KMS-11 (cell line): Measurements from ENCODE around the gene NGEF.
A peak's percentile ranks its signal among the peaks of the same experiment; 100 is the strongest.

Experiments used
- H2AFZ ChIP-seq: fragments of 200-600 bp; sonication (generic); 2 replicates; pipeline ENCODE4 v1.6.1; 2016; ENCODE audit warnings: antibody characterized with exemption, mixed run types, low read depth
- H3K27ac ChIP-seq: fragments of 200-600 bp; sonication (generic); 2 replicates; pipeline ENCODE4 v1.6.1; 2016; ENCODE audit warnings: mild to moderate bottlenecking, mixed run types
- H3K27me3 ChIP-seq: fragments of 200-600 bp; sonication (generic); 2 replicates; pipeline ENCODE4 v1.6.1; 2017; ENCODE audit warnings: mild to moderate bottlenecking, low read depth, mixed run types, moderate library complexity; ENCODE audit not compliant: insufficient read depth
- H3K36me3 ChIP-seq: fragments of 200-600 bp; sonication (generic); 2 replicates; pipeline ENCODE4 v1.6.1; 2017; ENCODE audit warnings: mild to moderate bottlenecking, mixed run types; ENCODE audit not compliant: insufficient read depth
- H3K4me1 ChIP-seq: fragments of 200-600 bp; sonication (generic); 2 replicates; pipeline ENCODE4 v1.6.1; 2016; ENCODE audit warnings: mild to moderate bottlenecking, low read depth, mixed run types; ENCODE audit not compliant: poor library complexity, severe bottlenecking
- H3K4me2 ChIP-seq: fragments of 200-600 bp; sonication (generic); 2 replicates; pipeline ENCODE4 v1.7.0; 2016; ENCODE audit warnings: mild to moderate bottlenecking, mixed run types
- H3K4me3 ChIP-seq: fragments of 200-600 bp; sonication (generic); IDR thresholded peaks from 2 replicates; pipeline ENCODE4 v1.6.1; 2017; ENCODE audit warnings: low read depth, low read length, mixed read lengths; ENCODE audit not compliant: insufficient read depth
- H3K79me2 ChIP-seq: fragments of 200-600 bp; sonication (generic); 2 replicates; pipeline ENCODE4 v1.6.1; 2016; ENCODE audit warnings: low read depth, mixed run types; ENCODE audit not compliant: insufficient read depth
- H3K9ac ChIP-seq: fragments of 200-600 bp; sonication (generic); 2 replicates; pipeline ENCODE4 v1.6.1; 2016; ENCODE audit warnings: mild to moderate bottlenecking, mixed run types
- H4K20me1 ChIP-seq: fragments of 200-600 bp; sonication (generic); 2 replicates; pipeline ENCODE4 v1.6.1; 2016; ENCODE audit warnings: mild to moderate bottlenecking, mixed run types; ENCODE audit not compliant: insufficient read depth
- CTCF ChIP-seq: fragments of 200-600 bp; sonication (generic); conservative IDR thresholded peaks from 2 replicates; pipeline ENCODE4 v1.6.1; 2017; ENCODE audit warnings: low read depth, mild to moderate bottlenecking, antibody characterized with exemption, low read length, moderate library complexity, mixed read lengths

NGEF gene

GRCh38 chr2:232839411-232840079, 173.5 kb downstream of the NGEF start:
- Histone ChIP-seq H3K4me1 (peaks cover 19% of the 10 kb centered on the region), H3K4me2 (no peak overlapping the region), H3K27me3 (no peaks in the 10 kb centered on the region), H3K79me2 (no peaks in the 10 kb centered on the region), H3K27ac (no peak overlapping the region), H2AFZ (no peak overlapping the region), H4K20me1 (no peaks in the 10 kb centered on the region), H3K9ac (no peak overlapping the region), H3K4me3 (no peak overlapping the region), H3K36me3 (no peaks in the 10 kb centered on the region)
- TF ChIP-seq CTCF: no peak

DNA sequence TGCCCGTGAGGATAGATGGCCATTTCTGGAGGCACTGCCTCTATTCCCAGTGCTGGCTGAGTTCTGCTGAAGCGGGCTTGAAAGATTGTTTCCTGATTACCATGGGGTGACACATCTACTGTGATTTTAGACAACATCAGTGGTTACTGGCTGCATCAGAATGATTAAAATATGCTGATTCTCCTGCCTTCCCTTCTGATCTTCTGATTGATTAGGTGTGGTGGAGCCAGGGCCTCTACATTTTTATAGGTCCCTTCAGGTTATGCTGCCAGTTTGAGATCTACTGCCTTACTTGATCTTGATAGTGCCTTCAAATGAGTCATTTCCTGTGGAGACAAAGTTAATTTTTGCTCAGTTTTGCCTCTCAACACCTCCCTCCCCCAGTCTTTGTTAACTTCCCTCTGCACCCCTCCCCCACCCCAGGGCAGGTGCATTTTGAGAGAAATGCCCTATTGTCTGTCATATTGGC, 174.6 kb downstream of the NGEF start:
- Histone ChIP-seq H3K9ac (no peak overlapping the region), H3K4me2 (peak overlapping the region; percentile 26), H3K27ac (peak overlapping the region; percentile 21; the same call in 1 of the 2 replicates)

GRCh38 chr2:232836934-232837333, 176.1 kb downstream of the NGEF start:
- Histone ChIP-seq H3K4me3 (no peak overlapping the region), H3K27me3 (no peaks in the 10 kb centered on the region), H2AFZ (no peak overlapping the region), H3K27ac (no peak overlapping the region), H3K9ac (no peak overlapping the region), H3K36me3 (no peaks in the 10 kb centered on the region), H3K79me2 (no peaks in the 10 kb centered on the region), H4K20me1 (no peaks in the 10 kb centered on the region), H3K4me1 (peaks cover 20% of the 10 kb centered on the region), H3K4me2 (no peak overlapping the region)
- no peak for TF ChIP-seq CTCF

More for the DNA sequence above, 174.6 kb downstream of the NGEF start:
- H3K4me3 ChIP-seq: no peak overlapping the region
- H2AFZ ChIP-seq: no peak overlapping the region
- no peak for TF ChIP-seq CTCF
- no peaks in the 10 kb centered on the region for H3K36me3 ChIP-seq
- H3K79me2 ChIP-seq: no peaks in the 10 kb centered on the region
- H4K20me1 ChIP-seq: no peaks in the 10 kb centered on the region
- no peaks in the 10 kb centered on the region for H3K27me3 ChIP-seq
- peaks cover 19% of the 10 kb centered on the region for H3K4me1 ChIP-seq

DNA sequence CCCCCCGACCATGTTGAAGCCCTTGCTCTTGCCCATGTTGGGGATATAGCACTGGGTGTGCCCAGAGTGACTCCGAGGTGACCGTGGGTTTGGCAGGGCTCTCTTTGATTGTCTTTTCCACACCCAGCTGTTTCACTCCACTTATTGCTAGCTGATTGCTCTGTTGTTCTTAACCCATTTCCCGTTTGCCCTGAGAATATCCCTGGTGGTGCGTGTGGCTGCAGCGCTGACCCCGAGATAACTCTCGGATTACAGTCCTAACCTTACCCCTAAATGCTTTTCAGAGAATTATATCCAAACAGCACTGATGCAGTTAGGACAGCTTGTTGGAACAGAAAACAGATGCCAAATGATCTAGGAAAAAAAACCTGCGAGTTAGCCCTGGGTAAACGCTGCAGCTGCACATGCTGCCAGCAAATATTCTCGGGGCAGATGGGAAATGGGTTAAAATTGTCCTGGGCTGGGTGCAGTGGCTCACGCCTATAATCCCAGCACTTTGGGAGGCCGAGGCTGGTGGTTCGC, 177.3 kb downstream of the NGEF start:
- H2AFZ ChIP-seq: no peak overlapping the region
- no peak for TF ChIP-seq CTCF
- no peaks in the 10 kb centered on the region for H3K36me3 ChIP-seq

More for the DNA sequence above, 177.3 kb downstream of the NGEF start:
- no peak overlapping the region for H3K4me3 ChIP-seq
- H3K4me2 ChIP-seq: no peak overlapping the region
- no peaks in the 10 kb centered on the region for H3K79me2 ChIP-seq
- H3K9ac ChIP-seq: no peak overlapping the region
- no peaks in the 10 kb centered on the region for H4K20me1 ChIP-seq
- H3K27ac ChIP-seq: no peak overlapping the region
- H3K4me1 ChIP-seq: peaks cover 25% of the 10 kb centered on the region
- no peaks in the 10 kb centered on the region for H3K27me3 ChIP-seq
